AG20443 (cell line): ENCODE measurements around the gene ATG4B.
"Not testable (repeated sequence)": the region's sequence is repeated elsewhere in the genome, so short reads cannot be mapped to it uniquely, and the experiment has no call there.

Source experiments
- DNase-seq: peaks from one replicate; pipeline ENCODE4 v3.0.0; 2012; ENCODE audit warnings: low spot score, mixed read lengths

ATG4B gene

GRCh38 chr2:241640165-241640795 lies 2.8 kb downstream of the ATG4B start:
- no peak for DNase-seq

GRCh38 chr2:241641631-241642030 lies 4.1 kb downstream of the ATG4B start:
- no peak for DNase-seq

- no peak for DNase-seq
Observed at GRCh38 chr2:241645056-241645914, 7.8 kb downstream of the ATG4B start.

GRCh38 chr2:241645915-241646645 lies 8.6 kb downstream of the ATG4B start:
- DNase-seq: no peak

GRCh38 chr2:241648453-241648852 lies 11.0 kb downstream of the ATG4B start:
- DNase-seq: no peak

- no peak for DNase-seq
Observed at GRCh38 chr2:241649404-241649803, 11.9 kb downstream of the ATG4B start.

GRCh38 chr2:241649927-241650326 lies 12.4 kb downstream of the ATG4B start:
- no peak for DNase-seq

GRCh38 chr2:241652142-241652541 lies 14.6 kb downstream of the ATG4B start:
- DNase-seq: no peak

- no peak for DNase-seq
Observed at GRCh38 chr2:241652722-241653121, 15.2 kb downstream of the ATG4B start.

GRCh38 chr2:241653210-241653750 lies 15.8 kb downstream of the ATG4B start:
- no peak for DNase-seq

- no peak for DNase-seq
Observed at GRCh38 chr2:241654551-241654950, 17.1 kb downstream of the ATG4B start.

- no peak for DNase-seq
Observed at GRCh38 chr2:241655516-241656189, 18.2 kb downstream of the ATG4B start.

- no peak for DNase-seq
Observed at GRCh38 chr2:241656190-241656741, 18.8 kb downstream of the ATG4B start.

GRCh38 chr2:241657786-241658254 lies 20.3 kb downstream of the ATG4B start:
- no peak for DNase-seq

- no peak for DNase-seq
Observed at GRCh38 chr2:241658296-241658695, 20.8 kb downstream of the ATG4B start.

- DNase-seq: peak; percentile 79
Observed at GRCh38 chr2:241659150-241659739, 21.8 kb downstream of the ATG4B start.

- no peak for DNase-seq
Observed at GRCh38 chr2:241660593-241661213, 23.2 kb downstream of the ATG4B start.

GRCh38 chr2:241662731-241663130 lies 25.2 kb downstream of the ATG4B start:
- not testable (repeated sequence) for DNase-seq

- no peak for DNase-seq
Observed at GRCh38 chr2:241665731-241666440, 28.4 kb downstream of the ATG4B start.
